ENCODE measurements around the gene CERT1.
"Not testable (repeated sequence)": the region's sequence is repeated elsewhere in the genome, so short reads cannot be mapped to it uniquely, and the experiment has no call there.

CERT1 gene

DNA sequence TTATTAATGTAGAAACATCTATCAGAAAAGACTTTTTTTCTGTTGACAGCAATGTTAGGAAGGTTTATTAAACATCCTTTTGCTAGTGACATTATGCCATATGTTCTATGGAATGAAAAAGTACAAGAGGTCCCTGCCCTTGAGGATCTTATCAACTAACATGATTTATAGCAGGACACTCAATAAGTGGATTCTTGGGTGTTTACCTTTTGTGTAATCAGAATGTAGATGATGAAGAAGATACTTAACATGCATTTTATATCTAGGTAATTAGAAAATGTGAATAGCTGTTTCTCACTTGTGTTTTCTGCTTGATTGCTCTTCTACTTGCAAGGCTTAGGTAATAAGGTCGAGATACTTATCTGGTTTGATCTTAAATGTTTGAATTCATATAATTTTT is 169.5 kb downstream of the CERT1 start:
- no peak for DNase-seq

DNA sequence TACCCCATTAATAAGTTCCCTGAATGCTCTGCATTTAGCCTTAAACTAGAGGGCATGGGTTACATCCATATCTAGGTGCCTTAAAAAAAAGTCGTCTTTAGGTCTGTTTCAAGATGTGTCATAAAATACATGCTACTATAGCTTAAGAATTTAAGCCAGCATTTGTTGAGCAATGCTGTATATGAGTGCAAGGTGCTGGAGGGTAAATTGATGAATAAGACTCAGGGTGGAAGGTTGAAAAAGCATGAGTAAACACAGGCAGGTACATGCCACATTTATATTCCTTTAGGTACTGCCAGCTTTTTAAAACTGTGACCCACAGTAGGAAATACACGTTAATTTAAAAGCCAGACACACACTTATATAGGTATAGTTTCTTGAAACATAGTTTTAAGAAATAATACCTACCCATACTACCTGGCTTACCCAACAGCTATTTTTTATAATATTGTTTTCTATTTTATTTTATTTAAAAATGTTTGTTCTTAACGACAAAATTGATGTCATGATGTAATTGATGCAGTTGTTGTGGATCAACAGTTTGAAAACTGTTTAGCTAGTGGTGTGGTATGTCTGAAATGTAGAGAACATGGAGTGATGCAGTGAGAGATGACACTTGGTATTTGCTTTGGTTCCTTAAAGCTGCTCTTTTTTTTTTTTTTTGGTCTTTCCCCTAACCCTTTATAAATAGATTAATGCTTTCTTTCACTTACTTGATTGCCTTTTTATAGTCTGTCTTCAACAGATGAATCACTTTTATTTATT is 170.5 kb downstream of the CERT1 start:
- no peak for DNase-seq

DNA sequence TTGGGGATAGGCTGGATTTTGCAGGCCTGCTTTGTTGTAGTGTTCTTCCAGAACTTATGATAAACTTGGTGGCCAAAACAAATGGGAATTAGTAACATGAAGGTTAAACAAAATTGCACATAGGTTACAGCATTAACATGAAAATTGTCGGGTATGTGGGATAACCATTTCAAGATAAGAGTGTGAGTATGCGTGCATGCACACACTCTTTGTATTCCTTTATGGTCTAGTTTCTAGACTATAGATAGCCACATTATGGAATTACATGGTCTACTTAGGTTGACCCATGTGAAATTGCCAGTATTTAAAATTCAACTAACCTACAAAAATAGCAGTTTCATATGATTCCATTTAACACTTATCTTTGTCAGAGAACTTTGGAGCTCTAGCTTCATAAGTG is 173.0 kb downstream of the CERT1 start:
- no peak for DNase-seq

DNA sequence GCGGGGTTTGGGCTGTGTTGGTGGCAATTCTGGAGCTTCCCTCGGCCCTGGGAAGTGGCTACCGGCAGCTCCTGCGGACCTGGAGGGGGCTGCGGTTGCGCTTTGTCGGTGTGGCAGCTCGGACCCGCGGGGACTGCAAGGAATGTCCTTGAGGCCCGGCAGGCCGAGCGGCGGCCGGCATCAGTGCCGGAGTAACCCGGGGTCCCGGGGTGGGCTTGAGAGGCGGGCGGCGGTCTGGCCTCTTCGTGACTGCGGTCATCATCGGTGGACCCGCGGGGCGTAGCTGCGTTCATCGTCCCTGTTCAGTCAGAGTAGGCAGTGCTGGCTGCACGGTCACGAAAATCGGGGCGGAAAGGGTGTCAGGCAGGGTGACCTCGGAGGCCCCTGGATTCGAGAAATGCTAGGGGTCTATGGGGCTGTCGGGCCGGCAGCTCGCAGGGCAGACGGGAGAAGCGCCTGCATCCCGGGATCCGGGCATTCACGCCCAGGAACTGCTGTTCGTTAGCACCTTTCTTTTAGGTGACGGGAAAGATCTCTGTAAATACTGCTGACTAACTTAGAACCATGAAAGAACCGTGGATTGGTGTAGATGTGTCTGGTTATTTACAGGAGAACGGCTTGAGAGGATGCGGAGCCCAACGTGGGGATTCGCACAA is 173.9 kb downstream of the CERT1 start:
- DNase-seq, result peak in 1 of 2 experiments; percentile 38

DNA sequence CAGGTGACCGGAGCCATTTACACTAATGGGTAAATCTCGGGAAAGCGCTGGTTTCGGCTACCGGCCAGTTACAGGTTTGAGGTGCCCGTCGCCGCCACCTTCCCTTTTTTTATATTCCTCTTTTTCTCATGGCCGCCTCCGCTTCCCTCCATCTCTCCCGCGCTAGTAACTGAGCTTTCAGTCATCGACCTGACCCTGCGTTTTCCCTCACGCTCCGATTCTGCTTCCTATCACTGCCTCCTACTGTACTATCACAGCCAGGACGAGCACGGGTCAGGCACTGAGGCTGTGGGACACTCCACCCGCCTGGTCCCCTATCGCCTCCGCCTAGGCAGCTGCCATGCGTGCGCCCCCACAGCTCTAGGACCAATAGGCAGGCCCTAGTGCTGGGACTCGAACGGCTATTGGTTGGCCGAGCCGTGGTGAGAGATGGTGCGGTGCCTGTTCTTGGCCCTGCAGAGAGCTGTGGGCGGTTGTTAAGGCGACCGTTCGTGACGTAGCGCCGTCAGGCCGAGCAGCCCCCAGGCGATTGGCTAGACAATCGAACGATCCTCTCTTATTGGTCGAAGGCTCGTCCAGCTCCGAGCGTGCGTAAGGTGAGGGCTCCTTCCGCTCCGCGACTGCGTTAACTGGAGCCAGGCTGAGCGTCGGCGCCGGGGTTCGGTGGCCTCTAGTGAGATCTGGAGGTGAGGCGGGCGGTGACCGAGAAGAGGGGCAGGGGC is 174.7 kb downstream of the CERT1 start, which contains the start of gene HMGCR:
TSS of gene HMGCR (plus strand) at position 606 of the 722 bp plus-strand sequence. CDS start 5,386 bp downstream, outside the sequence.
- DNase-seq, result peak; percentile 96 to 100

DNA sequence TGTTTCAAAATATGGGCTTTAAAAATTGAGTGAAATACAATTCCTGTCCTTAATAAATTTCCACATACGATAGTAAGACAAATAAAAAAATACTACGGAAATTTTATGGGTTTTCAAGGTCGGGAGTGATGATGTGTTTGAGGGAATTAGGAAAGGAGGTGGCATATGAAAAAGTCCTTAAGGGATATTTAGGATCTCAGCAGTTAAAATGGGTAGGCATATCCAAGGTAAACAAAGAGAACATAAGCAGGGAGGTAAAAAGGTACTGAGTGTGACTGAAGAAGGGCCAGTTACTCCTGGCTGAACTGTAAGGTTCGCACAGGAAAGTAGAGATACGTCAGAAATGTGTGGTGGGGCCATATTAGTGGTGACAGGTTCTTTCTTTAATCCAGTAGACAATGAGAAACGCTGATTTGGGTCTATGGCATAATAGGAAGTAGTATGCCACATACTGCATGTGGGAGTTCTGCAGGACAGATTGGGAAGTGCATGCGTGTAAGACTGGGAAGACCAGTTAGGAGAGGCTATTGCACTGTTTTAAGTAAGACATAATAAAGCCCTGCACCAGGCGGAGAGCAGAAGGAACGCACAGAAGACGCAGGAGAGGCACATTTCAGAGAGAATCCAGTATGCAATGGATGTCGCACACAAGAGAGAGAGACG is 175.3 kb downstream of the CERT1 start:
- peak in 1 of 2 experiments; percentile 9 for DNase-seq

DNA sequence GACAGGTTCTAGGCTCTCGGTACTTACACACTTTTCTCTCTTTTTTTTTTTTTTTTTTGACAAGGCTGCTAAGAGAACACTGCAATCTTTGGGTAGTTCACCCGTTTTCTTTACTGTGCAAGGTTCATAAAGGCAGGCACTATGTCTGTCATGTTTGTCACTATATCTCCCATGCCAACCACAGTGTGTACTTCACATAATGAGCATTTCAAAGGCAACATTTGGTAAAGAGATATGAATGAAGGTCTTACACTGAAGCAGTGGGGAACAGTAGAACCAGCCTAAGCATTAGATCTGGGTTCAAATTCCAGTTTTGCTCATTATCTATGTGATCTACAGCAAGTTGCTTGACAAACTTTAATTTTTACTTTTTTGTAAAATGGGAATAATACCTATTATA is 175.9 kb downstream of the CERT1 start:
- DNase-seq, result no peak

DNA sequence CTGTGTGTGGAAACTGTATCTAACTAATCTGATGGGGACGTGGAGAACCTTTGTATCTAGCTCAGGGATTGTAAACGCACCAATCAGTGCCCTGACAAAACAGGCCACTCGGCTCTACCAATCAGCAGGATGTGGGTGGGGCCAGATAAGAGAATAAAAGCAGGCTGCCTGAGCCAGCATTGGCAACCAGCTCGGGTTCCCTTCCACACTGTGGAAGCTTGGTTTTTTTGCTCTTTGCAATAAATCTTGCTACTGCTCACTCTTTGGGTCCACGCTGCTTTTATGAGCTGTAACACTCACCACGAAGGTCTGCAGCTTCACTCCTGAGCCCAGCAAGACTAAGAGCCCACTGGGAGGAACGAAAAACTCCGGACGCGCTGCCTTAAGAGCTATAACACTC is 177.0 kb downstream of the CERT1 start:
- DNase-seq, result not testable (repeated sequence)

DNA sequence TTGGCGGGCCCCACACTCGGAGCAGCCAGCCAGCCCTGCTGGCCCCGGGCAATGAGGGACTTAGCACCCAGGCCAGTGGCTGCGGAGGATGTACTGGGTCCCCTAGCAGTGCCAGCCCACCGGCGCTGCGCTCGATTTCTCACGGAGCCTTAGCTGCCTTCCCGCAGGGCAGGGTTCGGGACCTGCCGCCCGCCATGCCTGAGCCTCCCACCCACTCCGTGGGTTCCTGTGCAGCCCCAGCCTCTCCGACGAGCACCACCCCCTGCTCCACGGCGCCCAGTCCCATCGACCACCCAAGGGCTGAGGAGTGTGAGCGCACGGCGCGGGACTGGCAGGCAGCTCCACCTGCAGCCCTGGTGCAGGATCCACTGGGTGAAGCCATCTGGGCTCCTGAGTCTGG is 177.7 kb downstream of the CERT1 start:
- not testable (repeated sequence) for DNase-seq

DNA sequence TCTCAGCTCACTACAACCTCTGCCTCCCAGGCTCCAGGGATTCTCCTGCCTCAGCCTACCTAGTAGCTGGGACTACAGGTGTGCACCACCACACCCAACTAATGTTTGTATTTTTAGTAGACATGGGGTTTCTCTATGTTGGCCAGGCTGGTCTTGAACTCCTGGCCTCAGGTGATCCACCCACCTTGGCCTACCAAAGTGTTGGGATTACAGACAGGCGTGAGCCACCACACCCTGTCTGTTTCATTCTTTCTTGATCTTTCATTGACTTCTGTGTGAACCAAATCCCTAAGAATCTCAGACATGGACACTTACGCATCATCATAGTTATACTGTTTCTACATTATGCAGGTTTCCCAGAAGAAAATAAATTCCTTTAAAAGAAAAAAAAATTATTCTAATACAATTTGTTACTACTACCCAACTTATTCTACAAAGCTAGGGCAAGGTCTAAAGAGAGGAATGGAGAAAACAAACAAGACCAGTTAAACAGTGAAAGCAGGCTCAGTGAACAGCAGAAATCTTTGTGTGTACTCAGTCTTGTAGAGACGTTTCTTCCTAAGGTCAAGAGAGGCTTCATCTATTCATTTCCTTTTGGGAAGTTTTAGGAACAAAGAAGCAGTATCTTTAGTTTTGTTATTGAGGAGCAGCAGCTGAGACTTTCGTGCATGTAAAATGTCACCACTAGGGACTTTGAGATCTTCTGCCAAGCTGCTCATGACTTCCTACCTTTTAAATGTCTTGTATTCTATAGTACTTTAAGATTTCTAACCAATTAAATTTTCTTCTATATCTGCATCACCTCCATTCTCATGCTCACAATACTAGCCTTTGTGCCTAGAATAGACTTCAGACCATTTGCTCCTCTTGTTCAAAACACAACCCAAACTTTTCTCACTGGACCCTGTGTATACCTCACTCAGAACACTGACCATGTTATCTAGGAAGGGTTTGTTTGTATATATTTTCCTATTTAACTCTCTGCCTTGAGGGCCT is 180.0 kb downstream of the CERT1 start:
- no peak for DNase-seq

DNA sequence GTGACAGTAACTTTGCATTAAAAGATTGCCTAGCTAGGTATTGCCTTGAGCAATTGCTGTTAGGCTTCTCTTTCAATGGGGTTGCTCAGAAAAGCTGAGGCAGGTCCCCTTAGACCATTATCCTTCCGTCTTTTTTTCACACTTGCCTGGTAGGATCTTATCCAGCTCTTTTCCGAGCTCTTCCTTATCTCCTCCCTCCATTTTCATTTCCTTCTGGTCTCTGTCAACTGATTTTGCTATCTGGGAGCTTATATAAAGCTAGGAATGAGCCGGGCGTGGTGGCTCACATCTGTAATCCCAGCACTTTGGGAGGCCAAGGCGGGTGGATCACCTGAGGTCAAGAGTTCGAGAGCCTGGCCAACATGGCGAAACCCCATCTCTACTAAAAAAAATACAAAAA is 181.0 kb downstream of the CERT1 start:
- no peak for DNase-seq
